Measurements from ENCODE around the gene CACYBP.

CACYBP gene

DNA sequence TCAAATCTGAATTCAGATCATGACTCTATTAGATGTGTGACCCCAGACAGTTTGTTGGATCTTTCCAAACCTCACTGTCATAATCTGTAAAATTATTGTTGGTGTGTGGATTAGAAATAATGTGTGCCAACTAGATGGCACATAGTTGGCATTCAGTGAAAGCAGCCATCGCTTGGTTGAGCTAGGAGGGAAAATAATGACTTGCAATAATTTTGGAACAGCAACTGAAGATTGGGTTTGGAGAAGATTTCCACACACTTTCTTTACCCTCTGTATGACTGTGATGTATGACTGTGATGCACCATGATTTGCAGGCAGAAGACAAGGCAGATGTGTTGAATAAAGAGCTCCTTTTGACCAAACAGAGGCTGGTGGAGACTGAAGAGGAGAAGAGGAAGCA is 24.0 kb upstream of the CACYBP start:
- DNase-seq, result no peak

DNA sequence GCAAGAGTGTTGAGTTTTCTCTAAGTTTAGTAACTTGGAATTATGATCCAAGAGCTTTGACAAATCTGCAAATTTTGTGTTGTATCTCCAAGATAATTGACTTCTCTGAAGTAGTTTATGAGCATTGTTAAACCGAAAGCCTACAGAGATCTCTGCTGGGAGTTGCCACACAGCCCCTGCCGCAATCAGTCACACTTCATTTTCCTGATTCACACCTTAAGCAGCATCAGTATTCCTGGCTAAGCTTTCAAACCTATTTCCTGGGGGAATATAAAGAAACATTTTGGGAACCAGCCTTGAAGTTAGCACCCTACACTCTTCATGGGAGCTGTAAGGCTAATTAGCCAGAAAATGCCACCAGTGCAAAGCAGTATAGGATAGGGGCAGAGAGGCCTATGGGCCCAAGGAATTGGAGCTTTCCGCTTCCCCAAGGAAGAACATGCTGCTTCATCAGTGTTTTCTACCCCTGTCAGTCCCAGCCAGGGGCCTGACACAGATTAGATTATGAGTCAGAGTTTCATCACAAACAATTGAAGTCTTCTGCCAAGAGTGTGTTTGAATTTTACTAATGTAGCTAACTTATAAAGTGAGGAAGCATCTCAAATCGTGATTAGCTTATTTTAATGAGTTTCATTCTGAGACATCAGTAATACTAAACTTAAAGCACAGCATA is 23.2 kb upstream of the CACYBP start:
- no peak for DNase-seq

DNA sequence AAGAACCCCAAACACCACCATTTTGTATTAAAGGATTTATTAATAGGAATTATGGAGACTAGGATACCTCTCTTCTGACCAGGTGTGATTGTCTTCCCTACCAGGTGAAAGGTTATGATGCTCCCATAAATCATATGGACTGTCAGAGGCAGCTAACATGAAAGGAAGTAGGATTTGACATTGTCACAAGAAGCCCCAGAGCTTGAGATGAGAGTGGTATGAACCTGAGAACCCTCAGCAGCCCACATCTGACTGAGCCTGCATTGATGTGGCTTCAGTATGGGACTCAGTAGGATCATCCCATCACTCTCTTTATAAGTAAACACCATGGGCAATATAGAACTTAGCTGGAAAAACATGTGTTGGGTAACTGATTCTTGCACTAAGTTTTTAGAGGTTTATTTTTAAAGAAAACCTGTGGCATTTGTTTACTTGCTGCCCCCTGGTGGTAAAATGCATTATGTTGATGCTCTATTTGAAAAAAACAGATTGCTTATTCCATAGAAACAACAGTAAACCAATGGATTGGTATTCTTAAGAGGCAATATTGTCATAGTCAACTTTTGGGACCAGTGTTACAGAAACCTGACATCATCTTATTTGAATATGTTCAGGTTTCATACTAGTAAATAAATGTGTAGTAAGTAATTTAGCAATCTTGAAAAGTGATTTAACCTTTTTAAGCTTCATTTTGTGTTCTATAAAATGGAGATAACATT is 16.6 kb upstream of the CACYBP start:
- no peak for DNase-seq

DNA sequence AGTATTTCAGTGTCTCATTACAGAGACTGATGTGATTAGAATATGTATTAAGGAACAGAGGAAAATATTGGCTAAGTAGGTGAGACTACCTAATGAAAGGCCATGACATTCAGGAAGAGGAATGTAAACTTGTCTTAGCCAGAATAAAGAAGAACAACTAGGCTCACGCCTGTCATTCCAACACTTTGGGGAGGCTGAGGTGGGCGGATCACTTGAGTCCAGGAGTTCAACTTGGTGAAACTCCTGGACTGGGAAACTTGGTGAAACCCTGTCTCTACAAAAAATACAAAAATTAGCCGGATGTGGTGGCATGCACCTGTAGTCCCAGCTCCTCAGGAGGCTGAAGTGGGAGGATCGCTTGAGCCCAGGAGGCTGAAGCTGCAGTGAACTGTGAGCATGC is 14.8 kb upstream of the CACYBP start:
- DNase-seq, result no peak

DNA sequence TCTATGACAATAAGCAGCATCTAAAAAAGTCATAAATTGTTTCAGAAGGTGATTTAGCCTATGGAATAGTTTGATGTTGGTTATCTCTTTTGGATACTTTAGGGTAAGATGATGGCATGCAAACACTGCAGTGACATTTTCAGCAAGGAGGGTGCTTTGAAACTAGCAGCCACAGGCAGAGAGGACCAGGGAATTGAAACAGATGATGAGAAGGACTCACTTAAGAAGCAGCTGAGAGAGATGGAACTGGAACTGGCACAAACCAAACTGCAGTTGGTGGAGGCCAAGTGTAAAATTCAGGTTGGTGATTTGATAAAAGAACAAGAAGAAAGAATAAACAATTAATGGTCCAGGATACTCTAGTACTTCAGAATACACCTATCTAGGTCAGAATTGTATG is 11.2 kb upstream of the CACYBP start:
- no peak for DNase-seq

DNA sequence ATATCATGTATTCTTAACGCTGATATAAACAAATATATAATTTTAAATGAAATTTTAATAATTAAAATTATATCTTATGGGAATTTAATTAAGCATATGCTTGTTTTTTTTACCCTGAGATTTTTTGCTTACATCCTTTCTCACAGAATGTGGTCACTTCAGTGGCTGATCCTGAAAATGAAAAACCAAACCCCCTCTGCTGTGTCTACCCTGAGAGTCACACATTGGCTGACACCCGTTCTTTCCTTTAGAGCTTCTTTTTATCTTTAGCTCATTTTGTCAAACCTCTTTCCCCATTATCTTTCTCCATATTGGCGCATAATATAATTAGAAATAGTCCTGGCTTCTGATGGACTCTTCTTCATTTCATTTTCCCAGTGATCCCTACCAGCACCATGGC is 10.8 kb upstream of the CACYBP start:
- no peak for DNase-seq

DNA sequence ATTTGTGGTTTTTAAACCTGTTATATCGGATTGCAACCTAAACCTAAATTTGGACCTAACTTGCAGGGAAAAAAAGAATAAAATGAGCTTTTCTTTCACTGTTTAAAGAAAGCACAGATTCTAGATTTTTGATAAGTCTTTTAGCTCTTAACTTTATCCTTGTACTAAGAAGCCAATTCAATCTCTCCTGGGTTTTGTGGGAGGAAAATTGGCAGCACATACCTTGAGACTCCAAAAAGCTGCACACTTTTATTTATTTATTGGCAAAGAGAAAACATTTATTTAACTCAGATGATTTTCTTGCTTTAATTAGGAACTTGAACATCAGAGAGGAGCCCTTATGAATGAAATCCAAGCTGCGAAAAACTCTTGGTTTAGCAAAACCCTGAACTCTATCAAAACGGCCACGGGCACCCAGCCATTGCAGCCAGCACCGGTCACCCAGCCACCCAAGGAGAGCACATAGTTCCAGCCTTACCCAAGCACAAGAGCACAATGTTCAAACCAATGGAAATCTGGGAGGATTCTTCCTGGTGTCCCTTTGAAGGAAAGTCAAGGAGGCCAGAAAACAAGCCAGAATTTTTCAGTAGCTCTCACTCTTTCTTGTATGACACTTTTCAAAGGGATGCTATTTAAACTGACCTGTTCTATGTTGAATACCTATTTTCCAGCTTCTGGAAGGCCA is 10.1 kb upstream of the CACYBP start:
- no peak for DNase-seq

DNA sequence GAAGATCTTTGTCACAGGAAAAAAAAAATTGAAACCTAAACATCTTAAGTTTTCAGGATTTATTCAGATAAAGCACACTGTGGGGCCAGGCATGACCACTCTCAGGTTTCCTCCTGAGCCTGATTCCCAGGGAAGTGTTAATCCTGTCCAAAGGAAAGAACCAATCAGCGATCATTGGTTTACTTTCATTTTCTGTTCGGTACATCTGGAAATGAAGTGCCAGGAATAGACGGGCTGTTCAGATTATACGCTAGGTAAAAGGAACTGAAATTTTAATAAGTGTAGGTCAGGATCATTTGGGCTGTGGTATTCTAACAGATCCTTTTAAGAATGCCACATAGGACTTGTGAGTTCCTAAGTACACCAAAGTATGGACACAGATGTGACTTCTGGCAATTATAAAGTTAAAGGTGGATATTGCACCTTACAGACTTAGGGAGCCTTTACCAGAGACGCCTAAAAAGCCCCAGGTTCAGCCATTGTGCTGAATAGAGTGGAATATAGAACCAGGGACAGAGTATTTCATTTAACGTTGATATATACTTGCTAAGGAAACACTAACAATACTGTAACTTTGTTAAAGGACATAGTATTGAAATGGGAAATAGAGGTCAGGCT is 9.3 kb upstream of the CACYBP start:
- DNase-seq, result peak; percentile 67

DNA sequence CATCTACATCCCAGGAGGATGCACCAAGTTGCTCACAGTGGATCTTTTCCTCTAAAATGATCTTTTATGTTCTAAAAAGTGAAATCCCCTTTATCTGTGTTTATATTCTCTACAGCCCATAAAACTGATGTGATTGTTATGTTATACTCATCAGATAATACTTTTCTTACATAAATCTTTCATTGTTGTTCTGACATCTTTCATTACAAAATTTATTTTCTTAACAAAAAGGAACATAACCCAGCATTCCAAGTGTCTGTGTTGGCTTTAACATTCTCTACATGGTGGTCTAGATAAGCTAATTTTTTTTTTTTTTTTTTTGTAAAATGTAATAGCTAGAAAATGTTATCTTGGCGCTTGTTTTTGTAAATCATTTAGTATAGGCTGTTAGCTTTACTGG is 8.3 kb upstream of the CACYBP start:
- DNase-seq, result no peak

DNA sequence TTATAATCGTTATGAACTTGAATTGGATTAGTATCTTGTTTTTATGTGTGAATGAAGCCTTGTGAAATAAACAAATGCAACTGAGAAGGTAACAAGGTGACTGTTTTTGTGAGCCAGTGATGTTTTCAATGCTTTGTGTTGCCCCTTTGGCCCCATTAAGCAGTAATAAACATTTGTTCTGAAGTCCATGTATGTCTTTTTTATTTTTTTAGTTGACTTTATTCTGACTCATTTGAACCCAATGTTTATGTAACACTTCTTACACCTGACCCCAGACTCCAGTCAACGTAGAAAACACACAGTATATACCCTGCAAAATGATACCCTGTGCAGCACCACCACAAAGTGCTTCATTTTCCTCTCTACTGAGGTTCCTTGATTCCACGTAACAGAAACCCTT is 4.6 kb upstream of the CACYBP start:
- no peak for DNase-seq

DNA sequence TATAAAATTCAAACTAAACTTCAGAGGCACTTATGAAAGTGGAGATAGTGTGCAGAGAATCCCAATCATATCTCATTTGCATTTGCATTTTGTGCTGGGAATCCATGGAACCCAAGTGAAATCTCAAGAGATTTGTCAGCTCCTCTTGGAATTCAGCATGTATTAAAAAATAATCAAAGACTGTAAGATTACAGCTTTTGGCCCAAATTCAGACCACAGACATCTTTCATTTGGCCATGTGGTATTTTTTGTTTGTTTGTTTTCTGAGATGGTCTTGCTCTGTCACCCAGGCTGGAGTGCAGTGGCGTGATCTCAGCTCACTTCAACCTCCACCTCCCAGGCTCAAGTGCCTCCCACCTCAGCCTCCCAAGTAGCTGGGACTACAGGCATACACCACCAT is 3.8 kb upstream of the CACYBP start:
- DNase-seq, result no peak

DNA sequence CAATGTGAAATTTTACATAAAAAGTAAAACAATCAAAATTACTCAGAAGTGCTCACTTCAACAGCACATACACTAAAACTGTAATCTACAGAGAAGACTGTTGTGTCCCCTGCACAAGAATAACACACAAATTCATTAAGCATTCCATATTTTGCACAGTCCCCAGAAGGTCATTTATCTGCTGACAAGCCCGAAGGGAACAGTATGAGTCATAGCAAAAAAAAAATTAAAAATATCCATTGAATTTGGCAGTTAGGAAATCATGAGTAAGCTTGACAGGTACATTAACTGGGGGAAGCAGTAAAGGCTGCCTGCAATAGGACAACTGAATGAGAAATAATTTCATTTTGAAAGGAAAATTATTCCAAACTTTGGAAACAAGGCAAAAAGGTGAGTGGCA is 3.3 kb upstream of the CACYBP start:
- DNase-seq, result no peak

DNA sequence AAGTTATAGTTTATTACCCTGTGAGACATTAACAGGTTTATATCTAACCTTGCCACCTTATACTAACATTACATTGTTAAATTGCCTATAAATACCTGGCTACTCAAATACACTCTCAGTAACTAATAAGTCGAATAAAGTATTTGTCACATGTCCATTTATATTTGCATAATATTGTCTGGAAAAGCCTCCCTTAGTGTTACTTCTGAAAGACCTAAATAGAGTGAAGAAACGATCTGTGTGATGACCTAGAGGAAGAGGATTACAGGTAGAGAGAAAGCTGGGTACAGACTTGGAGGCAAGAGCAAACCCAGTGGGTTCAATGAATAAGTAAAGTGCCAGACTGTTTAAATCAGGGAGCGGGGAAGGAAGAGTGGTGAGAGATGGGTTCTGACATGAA is 2.7 kb upstream of the CACYBP start:
- DNase-seq, result no peak

DNA sequence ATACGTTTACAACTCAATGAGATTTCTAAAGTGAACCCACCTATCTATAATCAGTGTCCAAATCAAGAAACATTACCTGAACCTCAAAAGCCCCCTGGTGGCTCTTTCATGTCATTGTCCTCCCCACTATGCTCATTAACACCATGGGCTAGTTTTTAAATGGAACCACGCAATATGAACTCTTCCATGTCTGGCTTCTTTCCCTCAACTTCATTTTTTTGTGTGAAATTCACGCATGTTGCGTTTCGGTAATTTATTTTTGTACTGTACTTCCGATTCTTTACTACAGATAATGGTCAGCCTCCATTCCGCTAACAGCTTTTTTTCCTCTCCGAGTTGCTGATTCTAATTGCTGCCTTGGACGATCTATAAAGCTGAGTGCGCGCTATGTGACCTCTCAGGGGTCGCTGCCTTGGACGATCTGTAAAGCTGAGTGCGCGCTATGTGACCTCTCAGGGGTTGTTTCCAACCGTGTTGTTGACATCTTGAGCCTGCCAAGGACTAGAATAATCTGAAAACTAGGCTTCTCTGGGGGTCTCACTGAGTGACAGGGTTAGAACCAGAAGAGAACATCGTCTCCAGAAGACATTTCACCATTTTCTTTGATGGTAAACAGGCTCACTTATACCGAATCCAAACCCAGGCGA is 1.1 kb upstream of the CACYBP start:
- peak; percentile 60 for DNase-seq

DNA sequence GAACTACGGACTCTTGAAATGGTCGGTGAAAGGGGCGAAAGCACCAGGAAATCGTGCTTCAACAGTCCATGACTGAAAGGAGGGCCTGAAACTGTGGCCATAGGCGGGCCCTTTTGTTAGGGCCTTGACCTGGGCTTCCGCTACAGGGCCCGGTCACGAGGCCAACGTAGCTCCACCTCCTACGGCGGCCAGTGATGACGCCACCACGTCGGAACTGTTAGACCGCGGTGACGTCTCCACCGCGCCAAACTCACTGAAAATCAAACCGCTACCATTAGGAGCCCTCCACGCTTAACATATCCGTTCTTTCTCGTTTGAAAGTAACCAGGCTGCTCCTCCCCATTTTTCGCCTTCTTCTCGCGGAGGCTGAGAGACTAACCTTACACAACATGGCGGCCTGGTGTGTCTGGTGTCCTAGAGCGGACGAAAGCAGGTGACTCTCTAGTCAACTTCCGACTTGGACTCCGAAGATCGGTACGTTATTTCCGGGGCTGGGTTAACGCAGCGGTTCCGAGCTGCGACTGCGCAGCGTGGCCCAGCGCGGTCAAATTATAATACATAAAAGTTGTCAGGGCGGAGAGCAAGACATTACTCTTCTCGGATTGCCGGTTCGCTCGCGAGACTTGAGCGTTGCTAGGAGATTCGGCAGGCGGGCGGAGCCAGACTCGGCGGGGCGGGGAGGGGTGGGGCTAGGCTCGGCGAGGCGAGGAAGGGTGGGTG is 371 bp upstream of the CACYBP start:
- peak; percentile 99 for DNase-seq

DNA sequence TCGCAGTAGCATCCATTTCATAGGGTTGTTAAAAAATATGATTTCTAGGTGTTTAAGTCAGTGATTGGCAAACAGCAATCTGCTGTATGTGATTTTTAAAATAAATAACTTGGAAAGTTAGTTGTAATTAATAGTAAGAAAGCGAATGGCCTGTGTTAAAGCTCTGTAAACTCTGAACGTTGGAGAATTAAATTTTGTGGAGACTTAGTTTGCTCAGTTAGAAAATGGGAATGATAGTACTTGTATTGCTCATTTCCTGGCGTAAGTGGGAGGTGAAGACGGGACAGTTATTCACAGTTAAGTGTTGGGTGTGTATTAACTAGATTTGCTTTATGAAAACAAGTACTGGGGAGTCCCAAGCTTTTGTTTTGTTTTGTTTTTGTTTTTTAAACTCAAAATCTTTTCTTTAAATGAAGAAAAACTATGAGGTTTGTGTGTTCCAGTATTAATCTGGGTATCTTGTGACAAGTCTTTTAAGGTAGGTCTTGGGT is 995 bp downstream of the CACYBP start:
- DNase-seq, result no peak

DNA sequence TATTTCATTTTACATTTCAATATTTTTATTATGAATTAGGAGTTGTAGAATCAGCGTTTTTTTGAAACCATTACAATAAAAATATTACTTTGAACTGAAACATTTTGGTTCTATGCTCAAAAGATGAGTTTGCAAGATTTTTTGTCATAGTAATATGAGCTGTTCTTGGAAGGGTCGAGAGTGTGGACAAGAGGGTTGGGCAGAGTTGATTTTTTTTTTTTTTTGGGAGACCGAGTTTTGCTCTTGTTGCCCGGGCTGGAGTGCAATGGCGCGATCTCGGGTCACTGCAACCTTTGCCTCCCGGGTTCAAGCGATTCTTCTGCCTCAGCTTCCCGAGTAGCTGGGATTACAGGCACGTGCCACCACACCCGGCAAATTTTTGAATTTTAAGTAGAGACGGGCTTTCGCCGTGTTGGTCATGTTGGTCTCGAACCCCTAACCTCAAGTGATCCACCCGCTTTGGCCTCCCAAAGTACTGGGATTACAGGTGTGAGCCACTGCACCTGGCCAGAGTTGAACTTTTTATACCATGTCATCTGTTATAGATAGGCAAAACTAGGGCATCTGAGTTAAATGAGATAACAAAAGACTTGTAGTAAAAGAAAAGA is 3.3 kb downstream of the CACYBP start:
- DNase-seq, result no peak

DNA sequence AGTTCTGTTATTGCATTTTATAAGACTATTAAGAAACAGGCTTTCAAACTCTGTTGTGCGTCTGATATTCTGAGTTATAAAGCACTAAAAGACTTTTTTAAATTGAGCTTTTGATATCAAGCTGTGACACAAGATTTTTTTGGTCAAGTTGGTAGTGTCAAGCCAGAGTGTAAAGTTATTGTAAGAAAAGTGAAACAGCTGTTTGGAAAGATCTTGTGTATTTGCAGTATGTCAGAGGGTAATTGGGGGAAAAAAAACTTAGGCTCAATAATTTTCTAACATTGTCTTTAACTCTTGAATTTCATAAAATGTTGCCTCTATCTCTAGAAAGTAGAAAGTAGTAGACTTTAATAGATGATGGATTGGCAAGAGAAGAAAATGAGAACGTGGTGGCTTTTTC is 3.8 kb downstream of the CACYBP start:
- DNase-seq, result no peak

DNA sequence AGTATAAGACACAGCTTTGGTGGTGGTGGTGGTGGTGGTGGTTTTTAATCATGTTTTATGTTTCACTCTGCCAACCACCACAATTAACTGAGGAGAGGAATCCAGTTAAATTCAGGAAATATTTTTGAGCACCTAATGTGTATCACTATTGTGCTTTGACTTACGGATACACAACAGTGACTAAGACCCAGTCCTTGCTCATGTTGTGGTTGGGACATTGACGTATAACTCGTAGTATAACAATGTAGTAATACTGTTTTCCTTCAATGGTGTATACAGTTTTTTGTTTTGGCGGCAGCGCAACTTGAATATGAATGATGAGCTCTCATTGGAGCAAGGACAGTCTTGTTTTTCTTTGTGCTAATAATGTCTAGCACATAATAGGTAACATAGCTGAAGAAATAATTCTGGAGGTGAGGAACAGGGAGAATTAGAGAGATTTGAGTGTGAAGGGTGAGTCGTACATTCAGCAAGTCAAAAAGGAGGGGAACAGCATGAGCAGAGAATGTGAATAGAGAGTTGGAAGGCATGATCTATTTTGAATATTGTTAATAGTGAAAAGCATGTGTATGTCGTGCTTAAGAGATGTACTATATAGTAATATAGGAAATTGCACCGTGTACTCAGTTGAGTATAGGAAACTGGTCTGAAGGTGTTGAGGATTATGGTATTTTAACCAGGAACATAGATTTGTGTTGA is 5.5 kb downstream of the CACYBP start:
- DNase-seq, result no peak

DNA sequence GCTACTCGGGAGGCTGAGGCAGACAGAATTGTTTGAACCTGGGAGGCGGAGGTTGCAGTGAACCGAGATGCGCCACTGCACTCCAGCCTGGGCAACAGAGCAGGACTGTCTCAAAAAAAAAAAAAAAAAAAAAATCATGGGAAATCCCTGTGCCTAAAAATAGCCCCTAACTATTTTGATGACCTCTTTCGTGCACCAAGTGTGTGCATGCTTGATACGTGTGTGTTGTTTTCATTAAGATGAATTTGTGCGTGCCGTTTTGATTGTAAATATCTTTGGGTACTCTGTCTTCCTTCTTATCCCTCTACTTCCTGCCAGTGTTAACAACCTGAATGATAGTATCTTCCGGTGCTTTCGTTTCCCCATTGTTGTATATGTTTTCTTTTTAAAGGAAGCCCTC is 9.8 kb downstream of the CACYBP start:
- DNase-seq, result no peak

DNA sequence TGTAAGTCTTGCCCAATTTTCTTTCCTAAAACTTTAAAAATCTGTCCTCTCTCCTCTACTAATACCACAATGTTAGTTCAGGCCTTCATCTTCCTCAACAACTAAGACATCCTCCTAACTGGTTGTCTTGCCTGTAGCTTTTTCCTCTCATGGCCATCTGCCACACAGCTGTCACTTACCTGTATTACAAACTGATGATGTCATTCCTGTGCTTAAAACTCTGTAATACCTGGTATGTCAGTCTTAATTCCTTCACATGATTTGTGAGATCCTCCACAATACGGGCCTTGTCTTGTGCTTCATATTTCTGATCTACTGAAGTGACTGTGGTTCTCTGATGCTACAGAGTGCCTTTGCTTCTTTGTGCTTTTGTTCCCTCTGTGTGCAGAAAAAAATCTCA is 13.7 kb downstream of the CACYBP start:
- no peak for DNase-seq

Data from NCI-H774 (cell line).